ENCODE results near the gene PALLD.
"Not testable (repeated sequence)": the region's sequence is repeated elsewhere in the genome, so short reads cannot be mapped to it uniquely, and the experiment has no call there.

Gene PALLD

DNA sequence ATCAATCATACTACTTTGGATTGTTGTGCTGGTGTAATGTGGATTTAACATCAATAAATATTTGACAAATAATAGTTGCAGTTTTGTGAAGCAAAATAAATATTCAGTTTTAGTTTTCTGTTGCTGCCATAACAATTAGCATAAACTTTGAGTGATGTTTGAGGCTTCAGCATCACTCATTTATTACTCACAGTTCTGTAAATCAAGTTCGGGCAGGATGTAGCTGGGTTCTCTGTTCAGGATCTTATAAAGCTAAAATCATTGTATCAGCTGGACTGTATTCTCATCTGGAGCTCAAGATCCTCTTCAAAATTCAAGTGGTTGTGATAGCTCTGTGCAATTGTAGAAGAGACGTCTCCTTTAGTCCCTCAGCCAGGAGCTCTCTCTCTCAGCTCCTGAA, 431.5 kb downstream of the PALLD start:
- DNase-seq: no peak

DNA sequence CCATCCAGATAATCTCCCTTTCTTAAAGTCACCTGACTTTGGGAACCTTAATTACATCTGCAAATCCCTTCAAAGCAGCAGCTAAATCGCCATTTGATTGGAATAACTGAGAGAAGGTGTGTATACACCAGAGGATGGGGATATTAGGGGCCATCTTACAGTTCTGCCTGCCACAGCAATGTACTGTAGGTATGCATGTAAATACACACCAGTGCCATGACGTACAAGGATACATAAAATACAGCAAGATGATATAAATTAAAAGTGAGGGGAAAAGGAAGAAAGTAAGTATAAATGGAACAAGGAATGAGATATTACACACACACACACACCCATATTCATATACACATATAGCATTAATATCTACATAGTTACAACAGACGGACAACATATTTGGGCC, 432.0 kb downstream of the PALLD start:
- no peak for DNase-seq

DNA sequence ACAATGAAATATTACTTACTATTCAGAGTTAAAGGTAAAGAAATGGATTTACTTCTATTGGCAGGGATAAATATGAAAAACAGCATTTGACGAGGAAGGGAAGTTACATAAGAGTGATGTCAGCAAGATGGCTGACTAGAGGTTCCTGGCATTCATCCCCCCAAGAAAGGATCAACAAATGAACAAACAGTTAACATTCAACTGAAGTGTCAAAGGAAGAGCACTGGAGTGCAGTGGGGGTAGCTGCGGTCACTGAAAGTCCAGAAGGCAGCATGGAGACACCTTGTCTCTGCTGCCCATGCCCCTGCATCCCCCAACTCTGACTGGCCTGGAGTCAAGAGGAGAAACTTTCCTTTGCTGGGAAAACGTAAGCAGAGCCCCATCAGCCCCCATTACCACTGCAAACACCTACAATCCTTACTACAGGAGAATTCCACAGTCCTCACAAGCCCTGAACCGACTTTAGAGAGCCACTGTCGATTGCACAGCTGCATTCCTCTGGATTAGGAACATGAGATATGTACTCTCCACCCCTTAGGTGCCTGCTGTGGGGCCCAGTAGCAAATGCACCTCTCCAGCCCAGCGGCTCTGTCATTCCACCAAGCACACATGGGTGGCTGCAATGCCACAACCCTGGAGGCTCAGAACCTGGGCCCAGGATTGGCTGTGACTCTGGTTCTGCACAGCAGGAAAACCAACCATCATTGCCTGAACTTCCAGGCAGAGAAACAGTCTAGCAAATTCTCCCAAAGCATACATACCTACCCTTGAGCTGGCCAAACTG, 433.8 kb downstream of the PALLD start:
- no peak for DNase-seq

DNA sequence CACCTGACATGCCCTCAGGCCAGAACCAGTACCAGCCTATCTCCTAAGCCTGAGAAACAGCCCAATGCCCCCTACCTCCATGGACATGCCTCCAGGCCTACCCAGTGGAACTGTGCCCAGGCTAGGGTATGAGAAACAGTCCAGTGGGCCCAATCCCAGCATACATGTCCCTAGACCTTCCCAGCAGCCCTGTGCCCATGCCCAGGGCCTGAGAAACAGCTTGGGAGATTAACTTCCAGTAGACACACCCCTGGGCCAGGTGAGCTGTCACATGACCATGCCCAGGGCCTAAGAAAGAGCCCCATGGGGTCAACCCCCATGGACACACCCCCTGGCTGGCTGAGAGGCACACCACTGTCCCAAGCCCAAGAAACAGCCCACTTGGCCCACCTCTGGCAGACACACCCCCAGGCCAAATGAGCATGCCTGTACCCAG, 434.4 kb downstream of the PALLD start:
- no peak for DNase-seq

DNA sequence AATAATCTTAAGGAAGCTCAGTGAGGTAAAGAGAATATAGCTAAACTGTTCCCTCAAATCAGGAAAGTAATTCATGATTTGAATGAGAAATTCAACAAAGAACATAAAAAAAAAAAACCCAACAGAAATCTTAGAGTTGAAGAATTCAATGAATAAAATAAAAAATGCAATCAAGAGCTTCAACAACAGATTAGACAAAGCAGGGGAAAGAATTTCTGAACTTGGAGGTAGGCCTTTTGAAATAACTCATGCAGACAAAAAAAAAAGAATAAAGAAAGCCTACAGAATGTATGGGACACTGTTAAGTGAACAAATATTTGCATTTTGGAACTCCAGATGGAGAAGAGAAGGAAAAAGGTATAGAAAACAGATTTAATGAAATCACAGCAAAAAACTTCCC, 435.3 kb downstream of the PALLD start:
- no peak for DNase-seq

DNA sequence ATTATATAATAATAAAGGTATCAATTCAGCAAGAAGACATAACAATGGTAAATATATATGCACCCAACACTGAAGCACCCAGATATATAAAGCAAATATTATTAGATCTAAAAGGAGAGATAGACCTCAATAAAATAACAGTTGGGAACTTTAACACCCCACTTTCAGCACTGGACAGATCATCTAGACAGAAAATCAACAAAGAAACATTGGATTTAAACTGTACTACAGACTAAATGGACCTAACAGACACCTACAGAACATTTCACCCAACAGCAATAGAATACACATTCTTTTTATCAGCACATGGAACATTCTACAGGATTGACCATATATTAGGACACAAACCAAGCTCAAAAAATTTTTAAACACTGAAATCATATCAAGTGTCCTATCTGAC, 436.6 kb downstream of the PALLD start:
- DNase-seq: no peak

DNA sequence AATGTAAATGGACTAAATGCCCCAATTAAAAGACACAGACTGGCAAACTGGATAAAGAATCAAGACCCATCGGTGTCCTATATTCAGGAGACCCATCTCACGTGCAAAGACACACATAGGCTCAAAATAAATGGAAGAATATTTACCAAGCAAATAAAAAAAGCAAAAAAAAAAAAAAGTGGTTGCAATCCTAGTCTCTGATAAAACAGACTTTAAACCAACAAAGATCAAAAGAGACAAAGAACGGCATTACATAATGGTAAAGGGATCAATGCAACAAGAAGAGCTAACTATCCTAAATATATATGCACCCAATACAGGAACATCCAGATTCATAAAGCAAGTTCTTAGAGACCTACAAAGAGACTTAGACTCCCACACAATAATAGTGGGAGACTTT, 440.6 kb downstream of the PALLD start:
- DNase-seq: not testable (repeated sequence)

DNA sequence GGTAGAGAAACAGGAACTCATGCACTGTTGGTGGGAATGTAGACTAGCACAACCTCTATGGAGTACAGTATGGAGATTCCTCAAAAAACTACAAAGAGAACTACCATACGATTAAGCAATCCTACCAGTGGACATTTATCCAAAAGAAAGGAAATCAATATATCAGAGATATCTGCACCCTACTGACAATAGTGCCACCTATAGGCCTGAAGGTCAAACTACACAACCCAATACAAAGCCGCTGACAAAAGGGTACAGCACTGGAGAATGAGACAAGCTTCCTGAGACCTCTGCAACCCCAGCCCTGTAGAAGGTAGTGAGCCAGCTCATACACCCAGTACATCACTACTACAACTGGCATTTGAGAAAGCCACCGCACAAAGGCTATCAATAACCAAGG, 446.1 kb downstream of the PALLD start:
- DNase-seq: peak; percentile 19

DNA sequence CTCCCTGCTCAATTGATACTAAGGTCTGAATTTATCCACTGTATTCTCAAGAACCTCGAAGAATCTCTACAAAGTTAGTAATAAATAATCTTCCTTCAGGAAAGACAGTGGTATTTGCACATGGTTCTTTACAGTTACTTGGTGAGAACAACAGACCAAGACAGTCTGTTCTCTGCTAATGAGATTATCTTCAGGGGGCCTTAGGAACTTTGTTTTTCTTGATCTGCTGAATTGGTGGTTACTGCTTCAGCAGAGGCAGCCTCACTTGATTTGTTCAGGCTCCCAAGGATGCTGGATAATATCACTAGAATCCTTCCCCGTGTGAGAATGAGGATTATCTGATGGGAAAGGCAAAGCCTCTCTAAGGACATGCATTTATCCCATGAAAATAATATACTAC, 448.4 kb downstream of the PALLD start:
- DNase-seq: no peak

DNA sequence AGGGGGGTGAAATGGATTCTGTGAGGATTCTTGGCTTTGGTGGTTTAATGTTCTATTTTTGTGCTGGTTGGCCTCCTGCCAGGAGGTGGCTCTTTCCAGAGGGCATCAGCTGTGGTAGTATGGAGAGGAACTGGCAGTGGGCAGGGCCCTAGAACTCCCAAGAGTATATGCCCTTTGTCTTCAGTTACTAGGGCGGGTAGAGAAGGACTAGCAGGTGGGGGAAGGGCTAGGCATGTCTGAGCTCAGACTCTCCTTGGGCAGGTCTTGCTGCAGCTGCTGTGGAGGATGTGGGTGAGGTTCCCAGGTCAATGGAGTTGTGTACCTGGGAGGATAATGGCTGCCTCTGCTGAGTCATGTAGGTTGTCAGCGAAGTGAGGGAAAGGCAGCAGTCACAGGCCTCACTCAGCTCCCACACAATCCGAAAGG, 456.0 kb downstream of the PALLD start:
- not testable (repeated sequence) for DNase-seq

DNA sequence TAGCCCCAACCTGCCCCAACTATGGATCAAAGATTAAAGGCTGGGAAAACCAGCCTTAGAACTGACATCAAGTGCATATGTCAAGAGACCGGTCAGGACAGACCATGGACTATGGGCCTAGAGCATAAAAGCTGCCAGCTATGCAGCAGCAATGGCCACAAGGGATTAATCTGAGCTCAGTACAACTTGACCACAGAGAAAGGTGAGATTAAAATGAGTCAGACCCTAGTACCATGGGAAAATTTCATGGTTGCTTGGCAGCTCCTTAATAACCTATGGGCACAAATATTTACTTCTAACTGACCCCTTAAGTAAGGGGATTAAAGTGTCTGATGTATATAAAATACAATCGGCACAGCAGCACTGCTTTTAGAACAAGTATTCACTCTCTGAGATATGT, 458.8 kb downstream of the PALLD start:
- DNase-seq: no peak

DNA sequence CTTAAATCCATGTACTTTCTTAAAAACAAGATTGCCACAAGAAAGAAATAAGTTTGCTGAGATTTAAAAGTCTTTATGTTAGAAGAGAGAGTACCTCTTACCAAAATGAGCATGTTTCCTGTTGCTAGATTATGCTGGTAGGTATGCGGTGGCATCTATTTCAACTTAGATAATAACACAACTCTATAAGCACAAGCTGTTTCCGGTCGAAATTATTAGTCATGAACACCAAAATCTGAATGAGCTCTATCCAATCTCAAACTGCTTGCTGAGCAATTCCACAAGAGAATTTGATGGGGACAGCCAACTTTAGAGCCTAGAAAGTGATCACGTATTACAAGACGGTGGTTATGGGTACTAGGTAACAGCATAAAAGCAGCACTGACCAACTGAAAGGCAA, 463.9 kb downstream of the PALLD start:
- no peak for DNase-seq

DNA sequence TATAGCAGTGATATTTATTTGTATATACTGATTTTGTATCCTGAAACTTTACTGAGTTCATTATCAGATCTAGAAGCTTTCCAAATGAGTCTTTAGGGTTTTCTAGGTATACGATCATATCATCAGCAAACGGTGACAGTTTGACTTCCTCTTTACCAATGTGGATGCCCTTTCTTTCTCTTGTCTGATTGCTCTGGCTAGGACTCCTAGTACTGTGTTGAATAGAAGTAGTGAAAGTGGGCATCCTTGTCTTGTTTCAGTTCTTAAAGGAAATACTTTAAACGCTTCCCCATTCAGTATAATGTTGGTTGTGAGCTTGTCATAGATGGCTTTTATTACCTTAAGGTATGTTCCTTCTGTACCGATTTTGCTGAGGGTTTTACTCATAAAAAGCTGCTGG, 475.7 kb downstream of the PALLD start:
- DNase-seq: no peak
